ENCODE results near the gene ILDR2.

Gene ILDR2

DNA sequence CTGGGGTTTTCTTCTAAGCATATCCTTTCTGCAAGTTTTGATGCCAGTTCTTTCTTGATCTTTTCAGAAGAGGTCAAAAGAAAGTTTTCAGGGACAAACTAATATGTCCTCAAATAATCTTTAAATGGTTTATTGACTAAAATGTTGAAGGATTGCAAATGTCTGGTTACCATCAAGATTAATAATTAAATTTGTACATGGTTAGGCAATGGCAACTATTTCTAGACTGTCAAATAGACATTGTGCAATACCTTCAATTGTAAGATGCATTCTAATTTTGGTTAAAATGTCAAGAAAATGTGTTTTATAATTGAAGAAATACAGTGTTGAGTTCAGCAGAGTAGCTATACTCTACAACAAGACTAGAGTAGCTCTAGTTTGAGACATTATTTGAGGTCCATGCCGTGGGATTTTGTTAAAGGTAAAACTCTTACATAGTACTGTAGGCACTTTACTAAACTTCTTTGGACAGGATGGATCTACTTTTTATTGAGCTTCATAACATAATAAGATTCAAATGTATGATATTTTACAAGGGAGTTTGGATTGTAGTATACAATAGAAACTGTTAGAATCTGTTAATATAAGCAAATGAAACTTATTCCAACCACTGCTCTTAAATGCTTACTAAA lies 36.3 kb upstream of the ILDR2 start:
- Histone ChIP-seq H3K4me1 (ENCODE audit: control extremely low read depth in 1 of 4, control insufficient read depth in 4 of 4, insufficient read depth in 4 of 4, low read length in 3 of 4) (peaks cover 0 to 13% (median 2%) of the 10 kb centered on the region in 4 experiments), H3K9me3 (ENCODE audit: control extremely low read depth in 1 of 5, control insufficient read depth in 4 of 5, insufficient read depth in 2 of 5, low read depth in 1 of 5, low read length in 4 of 5) (no peaks in the 10 kb centered on the region), H3K27ac (ENCODE audit: insufficient read depth in 1 of 2, low read depth in 1 of 2, low read length in 2 of 2, poor library complexity in 1 of 2, severe bottlenecking in 2 of 2) (no peak overlapping the region), H3K27me3 (replicated peaks in 2 of 5; ENCODE audit: control insufficient read depth in 4 of 5, insufficient read depth in 5 of 5, low read length in 4 of 5) (peaks cover 0 to 3% (median 0%) of the 10 kb centered on the region in 5 experiments), H3K4me3 (ENCODE audit: control insufficient read depth in 1 of 7, extremely low read depth in 1 of 7, insufficient read depth in 4 of 7, low read depth in 2 of 7, low read length in 6 of 7) (no peak overlapping the region), H3K36me3 (ENCODE audit: control insufficient read depth in 4 of 4, insufficient read depth in 4 of 4, low read length in 3 of 4) (no peaks in the 10 kb centered on the region)
- ChIA-PET POLR2A (no interaction called here), CTCF (interaction anchor here (0.7 to 0.8 kb wide), 2 partner anchors 102 to 142 kb away, joined by 3 read pairs; no protein-coding TSS in a partner anchor)
- WGBS (ENCODE audit: insufficient coverage) = no CpG with 5 or more reads among the region's 1 CpG
- DNase-seq = no peak

- no peak for DNase-seq
- Histone ChIP-seq H3K4me3 (ENCODE audit: control insufficient read depth in 1 of 7, extremely low read depth in 1 of 7, insufficient read depth in 4 of 7, low read depth in 2 of 7, low read length in 6 of 7) (no peak overlapping the region), H3K27me3 (replicated peaks in 2 of 5; ENCODE audit: control insufficient read depth in 4 of 5, insufficient read depth in 5 of 5, low read length in 4 of 5) (no peaks in the 10 kb centered on the region), H3K27ac (ENCODE audit: insufficient read depth in 1 of 2, low read depth in 1 of 2, low read length in 2 of 2, poor library complexity in 1 of 2, severe bottlenecking in 2 of 2) (no peak overlapping the region), H3K36me3 (ENCODE audit: control insufficient read depth in 4 of 4, insufficient read depth in 4 of 4, low read length in 3 of 4) (no peaks in the 10 kb centered on the region), H3K4me1 (ENCODE audit: control extremely low read depth in 1 of 4, control insufficient read depth in 4 of 4, insufficient read depth in 4 of 4, low read length in 3 of 4) (no peaks in the 10 kb centered on the region), H3K9me3 (ENCODE audit: control extremely low read depth in 1 of 5, control insufficient read depth in 4 of 5, insufficient read depth in 2 of 5, low read depth in 1 of 5, low read length in 4 of 5) (peaks cover 2 to 20% (median 5%) of the 10 kb centered on the region in 5 experiments)
- WGBS (ENCODE audit: insufficient coverage) = 100% methylated on average over 1 of the region's 2 CpGs
- CTCF ChIA-PET = no interaction called here
- POLR2A ChIA-PET = no interaction called here
These were observed 28.4 kb upstream of the ILDR2 start for GRCh38 chr1:167003711-167004110.

GRCh38 chr1:167002354-167002753 lies 27.0 kb upstream of the ILDR2 start:
- Histone ChIP-seq H3K36me3 (ENCODE audit: control insufficient read depth in 4 of 4, insufficient read depth in 4 of 4, low read length in 3 of 4) (no peaks in the 10 kb centered on the region), H3K4me1 (ENCODE audit: control extremely low read depth in 1 of 4, control insufficient read depth in 4 of 4, insufficient read depth in 4 of 4, low read length in 3 of 4) (no peaks in the 10 kb centered on the region), H3K27ac (ENCODE audit: insufficient read depth in 1 of 2, low read depth in 1 of 2, low read length in 2 of 2, poor library complexity in 1 of 2, severe bottlenecking in 2 of 2) (no peak overlapping the region), H3K27me3 (replicated peaks in 2 of 5; ENCODE audit: control insufficient read depth in 4 of 5, insufficient read depth in 5 of 5, low read length in 4 of 5) (no peaks in the 10 kb centered on the region), H3K9me3 (ENCODE audit: control extremely low read depth in 1 of 5, control insufficient read depth in 4 of 5, insufficient read depth in 2 of 5, low read depth in 1 of 5, low read length in 4 of 5) (peaks cover 2 to 20% (median 5%) of the 10 kb centered on the region in 5 experiments), H3K4me3 (ENCODE audit: control insufficient read depth in 1 of 7, extremely low read depth in 1 of 7, insufficient read depth in 4 of 7, low read depth in 2 of 7, low read length in 6 of 7) (no peak overlapping the region)
- peak in 2 of 3 donors; percentile 3 to 15 for DNase-seq
- ChIA-PET CTCF (no interaction called here), POLR2A (no interaction called here)
- 100% methylated on average over 1 of the region's 2 CpGs for WGBS (ENCODE audit: insufficient coverage)

GRCh38 chr1:167000546-167000945 lies 25.2 kb upstream of the ILDR2 start:
- ChIA-PET CTCF (interaction anchor here (1.2 kb wide), 1 partner anchor 14 kb away, joined by 3 read pairs; no protein-coding TSS in a partner anchor), POLR2A (no interaction called here)
- DNase-seq = no peak
- Histone ChIP-seq H3K4me3 (ENCODE audit: control insufficient read depth in 1 of 7, extremely low read depth in 1 of 7, insufficient read depth in 4 of 7, low read depth in 2 of 7, low read length in 6 of 7) (no peak overlapping the region), H3K36me3 (ENCODE audit: control insufficient read depth in 4 of 4, insufficient read depth in 4 of 4, low read length in 3 of 4) (no peaks in the 10 kb centered on the region), H3K27me3 (replicated peaks in 2 of 5; ENCODE audit: control insufficient read depth in 4 of 5, insufficient read depth in 5 of 5, low read length in 4 of 5) (no peaks in the 10 kb centered on the region), H3K9me3 (ENCODE audit: control extremely low read depth in 1 of 5, control insufficient read depth in 4 of 5, insufficient read depth in 2 of 5, low read depth in 1 of 5, low read length in 4 of 5) (peaks cover 2 to 20% (median 5%) of the 10 kb centered on the region in 5 experiments), H3K4me1 (ENCODE audit: control extremely low read depth in 1 of 4, control insufficient read depth in 4 of 4, insufficient read depth in 4 of 4, low read length in 3 of 4) (no peaks in the 10 kb centered on the region), H3K27ac (ENCODE audit: insufficient read depth in 1 of 2, low read depth in 1 of 2, low read length in 2 of 2, poor library complexity in 1 of 2, severe bottlenecking in 2 of 2) (no peak overlapping the region)
- no CpG with 5 or more reads among the region's 1 CpG for WGBS (ENCODE audit: insufficient coverage)

GRCh38 chr1:166999500-167000055 lies 24.2 kb upstream of the ILDR2 start:
- no peaks in the 10 kb centered on the region for H3K27me3 ChIP-seq (replicated peaks in 2 of 5; ENCODE audit: control insufficient read depth in 4 of 5, insufficient read depth in 5 of 5, low read length in 4 of 5)
- DNase-seq = no peak
- POLR2A ChIA-PET = no interaction called here
- CTCF ChIA-PET = interaction anchor here (0.9 to 1.2 kb wide), 2 partner anchors 9 to 15 kb away, joined by 3 to 4 read pairs; no protein-coding TSS in a partner anchor
- no peaks in the 10 kb centered on the region for H3K4me1 ChIP-seq (ENCODE audit: control extremely low read depth in 1 of 4, control insufficient read depth in 4 of 4, insufficient read depth in 4 of 4, low read length in 3 of 4)
- no peak overlapping the region for H3K27ac ChIP-seq (ENCODE audit: insufficient read depth in 1 of 2, low read depth in 1 of 2, low read length in 2 of 2, poor library complexity in 1 of 2, severe bottlenecking in 2 of 2)
- WGBS (ENCODE audit: insufficient coverage) = 90% methylated on average over 3 of the region's 3 CpGs
- no peaks in the 10 kb centered on the region for H3K36me3 ChIP-seq (ENCODE audit: control insufficient read depth in 4 of 4, insufficient read depth in 4 of 4, low read length in 3 of 4)
- no peak overlapping the region for H3K4me3 ChIP-seq (ENCODE audit: control insufficient read depth in 1 of 7, extremely low read depth in 1 of 7, insufficient read depth in 4 of 7, low read depth in 2 of 7, low read length in 6 of 7)
- peaks cover 2 to 20% (median 5%) of the 10 kb centered on the region in 5 experiments for H3K9me3 ChIP-seq (ENCODE audit: control extremely low read depth in 1 of 5, control insufficient read depth in 4 of 5, insufficient read depth in 2 of 5, low read depth in 1 of 5, low read length in 4 of 5)

DNA sequence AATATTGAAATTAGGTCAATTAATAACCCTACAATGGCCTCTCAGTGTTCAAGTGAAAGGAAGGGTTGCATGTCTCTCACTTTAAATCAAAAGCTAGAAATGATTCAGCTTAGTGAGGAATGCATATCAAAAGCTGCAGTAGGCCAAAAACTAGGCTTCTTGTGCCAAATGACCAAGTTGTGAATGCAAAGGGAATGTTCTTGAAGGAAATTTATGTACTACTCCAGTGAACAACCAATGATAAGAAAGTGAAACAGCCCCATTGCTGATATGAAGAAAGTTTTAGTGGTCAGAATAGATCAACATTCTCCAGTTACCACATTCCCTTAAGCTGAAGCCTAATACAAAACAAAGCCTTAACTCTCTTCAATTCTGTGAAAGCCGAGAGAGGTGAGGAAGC lies 23.7 kb upstream of the ILDR2 start:
- Histone ChIP-seq H3K36me3 (ENCODE audit: control insufficient read depth in 4 of 4, insufficient read depth in 4 of 4, low read length in 3 of 4) (no peaks in the 10 kb centered on the region), H3K9me3 (ENCODE audit: control extremely low read depth in 1 of 5, control insufficient read depth in 4 of 5, insufficient read depth in 2 of 5, low read depth in 1 of 5, low read length in 4 of 5) (peaks cover 2 to 20% (median 5%) of the 10 kb centered on the region in 5 experiments), H3K4me3 (ENCODE audit: control insufficient read depth in 1 of 7, extremely low read depth in 1 of 7, insufficient read depth in 4 of 7, low read depth in 2 of 7, low read length in 6 of 7) (no peak overlapping the region), H3K4me1 (ENCODE audit: control extremely low read depth in 1 of 4, control insufficient read depth in 4 of 4, insufficient read depth in 4 of 4, low read length in 3 of 4) (no peaks in the 10 kb centered on the region), H3K27me3 (replicated peaks in 2 of 5; ENCODE audit: control insufficient read depth in 4 of 5, insufficient read depth in 5 of 5, low read length in 4 of 5) (no peaks in the 10 kb centered on the region), H3K27ac (ENCODE audit: insufficient read depth in 1 of 2, low read depth in 1 of 2, low read length in 2 of 2, poor library complexity in 1 of 2, severe bottlenecking in 2 of 2) (no peak overlapping the region)
- CTCF ChIA-PET = interaction anchor here (0.9 kb wide), 1 partner anchor 8 kb away, joined by 4 read pairs; no protein-coding TSS in a partner anchor
- no peak for DNase-seq
- no CpG with 5 or more reads among the region's 1 CpG for WGBS (ENCODE audit: insufficient coverage)
- POLR2A ChIA-PET = no interaction called here

DNA sequence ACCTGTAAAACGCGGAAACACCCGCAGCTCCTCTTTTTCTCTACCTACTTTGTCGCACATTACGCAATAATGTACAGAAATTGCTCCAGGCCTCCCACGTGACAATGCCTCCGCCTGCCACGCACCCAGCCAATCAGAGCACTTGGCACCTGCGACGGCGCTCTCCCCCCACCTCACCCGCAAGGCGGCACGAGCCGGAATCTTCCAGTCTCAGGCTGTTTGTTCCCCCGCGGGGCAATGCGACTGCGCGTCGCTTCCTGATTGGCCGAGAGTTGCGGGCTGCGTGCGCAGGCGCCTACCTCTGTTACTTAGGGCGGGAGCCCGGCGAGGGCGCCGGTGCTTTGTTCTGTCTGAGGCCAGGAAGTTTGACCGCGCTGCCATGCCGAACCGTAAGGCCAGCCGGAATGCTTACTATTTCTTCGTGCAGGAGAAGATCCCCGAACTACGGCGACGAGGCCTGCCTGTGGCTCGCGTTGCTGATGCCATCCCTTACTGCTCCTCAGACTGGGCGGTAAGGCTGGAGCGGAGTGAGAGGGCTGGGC lies 13.7 kb upstream of the ILDR2 start, which contains the start of gene MAEL:
MAEL (plus strand) TSS at position 307 of the 542 bp plus-strand sequence; CDS start at position 380, 73 bp downstream.
- H3K27ac ChIP-seq (ENCODE audit: insufficient read depth in 1 of 2, low read depth in 1 of 2, low read length in 2 of 2, poor library complexity in 1 of 2, severe bottlenecking in 2 of 2) = no peak within 1 kb of the TSS
- H3K4me1 ChIP-seq (ENCODE audit: control extremely low read depth in 1 of 4, control insufficient read depth in 4 of 4, insufficient read depth in 4 of 4, low read length in 3 of 4) = no peaks in the 10 kb centered on the region
- ChIA-PET CTCF (no interaction called here), POLR2A (no interaction called here)
- H3K27me3 ChIP-seq (replicated peaks in 2 of 5; ENCODE audit: control insufficient read depth in 4 of 5, insufficient read depth in 5 of 5, low read length in 4 of 5) = no peaks in the 10 kb centered on the region
- peaks cover 0 to 4% (median 0%) of the 10 kb centered on the region in 5 experiments for H3K9me3 ChIP-seq (ENCODE audit: control extremely low read depth in 1 of 5, control insufficient read depth in 4 of 5, insufficient read depth in 2 of 5, low read depth in 1 of 5, low read length in 4 of 5)
- no peak for DNase-seq
- no peaks in the 10 kb centered on the region for H3K36me3 ChIP-seq (ENCODE audit: control insufficient read depth in 4 of 4, insufficient read depth in 4 of 4, low read length in 3 of 4)
- 96% methylated on average over 45 of the region's 45 CpGs for WGBS (ENCODE audit: insufficient coverage)
- H3K4me3 ChIP-seq (ENCODE audit: control insufficient read depth in 1 of 7, extremely low read depth in 1 of 7, insufficient read depth in 4 of 7, low read depth in 2 of 7, low read length in 6 of 7) = no peak within 1 kb of the TSS

Data from common myeloid progenitor, CD34-positive (primary cell).